Left renal pelvis (tissue), 4 donors: ENCODE results near the gene BACH2. TPM values are rescaled to one million over a fixed set of nuclear protein-coding genes. Genes with fewer than 3 reads are reported as not detected.
"Not testable (repeated sequence)": the region's sequence is repeated elsewhere in the genome, so short reads cannot be mapped to it uniquely, and the experiment has no call there.

Experiments
- DNase-seq, 4 donors: peaks; one replicate each; pipeline ENCODE4 v3.0.0-alpha.2; 2013; ENCODE audit warnings: low read depth in 4 of 4, low spot score in 3 of 4
- polyA plus RNA-seq, 4 donors: library from polyadenylated mRNA; unstranded; fragments of 120-200 nt; gene quantifications; one replicate each; pipeline ENCODE4 v1.2.1, GENCODE V29; 2013; ENCODE audit not compliant: insufficient read length in 4 of 4

BACH2 gene
- polyA plus RNA-seq, 4 donors = 9.0 to 11.5 (median 10.7) TPM

GRCh38 chr6:90048206-90048967 is 248.3 kb downstream of the BACH2 start:
- no peak for DNase-seq

GRCh38 chr6:90045535-90045934 is 251.1 kb downstream of the BACH2 start:
- DNase-seq = no peak

- DNase-seq = no peak
Observed at GRCh38 chr6:90044833-90045381, 251.7 kb downstream of the BACH2 start.

GRCh38 chr6:90044182-90044832 is 252.3 kb downstream of the BACH2 start:
- no peak for DNase-seq

GRCh38 chr6:90040931-90041330 is 255.7 kb downstream of the BACH2 start:
- DNase-seq = no peak

- no peak for DNase-seq
Observed at GRCh38 chr6:90039911-90040310, 256.7 kb downstream of the BACH2 start.

GRCh38 chr6:90038961-90039653 is 257.5 kb downstream of the BACH2 start:
- no peak for DNase-seq

- no peak for DNase-seq
Observed at GRCh38 chr6:90036963-90037362, 259.7 kb downstream of the BACH2 start.

- no peak for DNase-seq
Observed at GRCh38 chr6:90035047-90035723, 261.5 kb downstream of the BACH2 start.

GRCh38 chr6:90033746-90034271 is 262.8 kb downstream of the BACH2 start:
- DNase-seq = no peak

- DNase-seq = not testable (repeated sequence)
Observed at GRCh38 chr6:90032489-90033212, 264.0 kb downstream of the BACH2 start.

GRCh38 chr6:90028995-90029635 is 267.5 kb downstream of the BACH2 start:
- DNase-seq = no peak

- no peak for DNase-seq
Observed at GRCh38 chr6:90028066-90028778, 268.4 kb downstream of the BACH2 start.

GRCh38 chr6:90026216-90026615 is 270.4 kb downstream of the BACH2 start:
- DNase-seq = no peak

GRCh38 chr6:90025523-90026061 is 271.1 kb downstream of the BACH2 start:
- no peak for DNase-seq

GRCh38 chr6:90024633-90025032 is 272.0 kb downstream of the BACH2 start:
- DNase-seq = no peak

- DNase-seq = no peak
Observed at GRCh38 chr6:90021711-90022110, 274.9 kb downstream of the BACH2 start.

GRCh38 chr6:90020746-90021145 is 275.9 kb downstream of the BACH2 start:
- DNase-seq = no peak
